Inflammatory macrophage (primary cell): ENCODE measurements around the gene MAGI2.
"Not testable (repeated sequence)": the region's sequence is repeated elsewhere in the genome, so short reads cannot be mapped to it uniquely, and the experiment has no call there.

ENCODE experiments used
- DNase-seq, 2 donors: peaks; one replicate each; pipeline ENCODE4 v3.0.0-alpha.2; 2020 to 2022

Gene MAGI2

DNA sequence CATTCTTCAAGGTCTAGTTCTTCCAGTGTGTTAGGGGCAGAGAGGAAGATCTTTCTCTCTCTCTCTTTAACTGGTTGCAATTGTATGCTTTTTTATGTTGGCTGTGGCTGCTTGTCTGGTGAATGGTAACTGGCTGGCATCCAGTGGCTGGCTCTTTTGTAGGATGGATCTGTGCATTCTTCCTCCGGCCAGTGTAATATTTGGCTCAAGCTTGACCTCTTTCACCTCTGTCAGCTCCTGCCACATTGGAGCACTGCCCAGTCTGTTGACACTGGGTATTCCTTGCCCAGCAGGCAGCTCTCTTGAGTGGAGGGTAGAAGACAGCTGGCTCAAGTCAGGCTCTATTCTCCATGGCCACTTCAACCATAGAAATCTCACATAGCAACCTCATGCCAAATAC is 1126.6 kb downstream of the MAGI2 start:
- DNase-seq, result no peak

DNA sequence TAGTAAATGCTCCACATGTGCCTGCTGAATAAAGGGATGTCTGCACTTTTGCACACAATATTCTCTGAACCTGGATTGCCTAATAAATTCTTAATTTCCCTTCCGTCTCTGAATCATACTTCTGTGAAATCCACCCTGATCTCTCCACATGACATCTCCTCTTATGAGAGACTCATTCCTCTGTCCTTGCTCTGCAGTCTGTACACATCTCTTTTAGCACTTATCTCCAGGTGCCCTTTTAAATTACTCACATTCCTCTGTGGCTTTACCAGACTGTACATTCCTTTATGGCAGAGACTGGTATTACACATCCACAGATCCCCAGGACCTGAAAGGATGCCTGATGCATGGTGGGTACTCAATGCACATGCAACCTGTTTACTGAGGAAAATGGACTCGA is 1127.3 kb downstream of the MAGI2 start:
- DNase-seq, result no peak

DNA sequence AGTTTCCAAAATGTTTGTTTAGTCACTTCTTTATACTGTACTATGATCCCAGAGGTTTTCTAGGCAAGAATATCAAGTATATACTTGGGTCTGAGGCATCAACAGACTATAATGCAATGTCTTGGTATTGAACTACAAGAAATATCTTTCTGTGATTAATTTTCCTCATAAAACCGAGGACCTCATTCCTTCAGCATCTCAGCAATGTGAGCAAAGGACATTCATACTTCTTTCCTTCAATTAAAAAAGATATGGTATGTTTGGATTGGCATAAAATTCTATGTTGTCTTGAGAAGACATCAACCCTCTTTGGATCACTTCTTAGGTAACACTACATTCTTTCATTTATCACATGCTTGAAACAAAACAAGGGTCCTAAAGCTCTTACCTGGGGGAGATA is 1130.3 kb downstream of the MAGI2 start:
- no peak for DNase-seq

DNA sequence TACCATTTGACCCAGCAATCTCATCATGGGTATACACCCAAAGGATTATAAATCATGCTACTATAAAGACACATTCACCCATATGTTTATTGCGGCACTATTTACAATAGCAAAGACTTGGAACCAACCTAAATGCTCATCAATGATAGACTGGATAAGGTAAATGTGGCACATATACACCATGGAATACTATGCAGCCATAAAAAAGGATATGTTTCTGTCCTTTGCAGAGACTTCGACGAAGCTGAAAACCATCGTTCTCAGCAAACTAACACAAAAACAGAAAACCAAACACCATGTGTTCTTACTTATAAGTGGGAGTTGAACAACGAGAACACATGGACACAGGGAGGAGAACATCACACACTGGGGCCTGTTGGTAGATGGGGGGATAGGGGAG is 1131.2 kb downstream of the MAGI2 start:
- DNase-seq, result not testable (repeated sequence)

DNA sequence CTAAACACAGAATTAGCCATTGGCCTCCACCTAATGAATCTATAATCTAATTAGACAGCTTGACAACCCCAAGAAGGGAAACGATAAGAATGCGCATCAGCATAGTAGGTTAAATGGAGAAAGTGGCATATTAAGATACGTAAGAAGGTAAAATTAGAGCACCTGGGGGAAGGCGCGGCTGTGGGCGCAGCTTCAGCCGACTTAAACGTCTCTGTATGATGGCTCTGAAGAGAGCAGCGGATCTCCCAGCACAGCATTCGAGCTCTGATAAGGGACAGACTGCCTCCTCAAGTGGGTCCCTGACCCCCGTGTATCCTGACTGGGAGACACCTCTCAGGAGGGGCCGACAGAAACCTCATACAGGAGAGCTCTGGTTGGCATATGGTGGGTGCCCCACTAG is 1136.1 kb downstream of the MAGI2 start:
- no peak for DNase-seq

DNA sequence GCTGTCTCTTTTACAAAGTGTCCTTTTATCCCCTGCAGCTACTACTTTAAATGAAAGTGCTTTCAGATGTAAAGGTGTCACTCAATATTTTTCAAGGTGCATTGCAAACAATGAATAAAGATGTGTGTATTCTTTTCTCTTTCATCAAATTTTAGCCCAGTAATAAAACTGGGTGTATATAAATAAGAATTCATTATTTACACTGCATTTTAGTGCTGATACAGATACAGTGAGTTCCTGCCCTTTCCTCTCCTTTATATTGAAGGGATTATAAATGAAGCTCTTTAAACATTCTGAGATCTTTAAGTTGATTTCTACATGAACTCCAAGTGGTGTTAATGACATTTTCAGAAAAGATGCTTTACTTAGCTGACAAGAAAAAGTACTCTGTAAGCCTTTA is 1137.4 kb downstream of the MAGI2 start:
- DNase-seq, result no peak

DNA sequence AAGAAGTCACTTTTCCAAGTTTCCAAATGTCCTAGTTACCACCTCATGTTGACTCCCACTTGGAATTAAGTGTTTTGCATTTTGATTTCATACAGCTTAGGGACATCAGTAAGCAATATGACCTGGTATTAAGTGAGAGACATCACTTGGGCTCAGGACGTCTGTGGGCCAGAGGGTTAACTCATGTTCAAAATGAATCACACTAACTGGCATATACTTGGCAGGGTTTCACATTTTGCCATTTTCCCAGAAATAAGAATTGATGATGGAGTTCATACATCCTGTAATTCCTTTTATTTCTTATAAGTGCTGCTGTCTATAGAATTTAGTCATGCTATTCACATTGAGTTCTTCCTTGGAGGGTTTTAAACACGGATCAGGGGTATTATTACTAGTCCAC is 1138.3 kb downstream of the MAGI2 start:
- DNase-seq, result no peak

DNA sequence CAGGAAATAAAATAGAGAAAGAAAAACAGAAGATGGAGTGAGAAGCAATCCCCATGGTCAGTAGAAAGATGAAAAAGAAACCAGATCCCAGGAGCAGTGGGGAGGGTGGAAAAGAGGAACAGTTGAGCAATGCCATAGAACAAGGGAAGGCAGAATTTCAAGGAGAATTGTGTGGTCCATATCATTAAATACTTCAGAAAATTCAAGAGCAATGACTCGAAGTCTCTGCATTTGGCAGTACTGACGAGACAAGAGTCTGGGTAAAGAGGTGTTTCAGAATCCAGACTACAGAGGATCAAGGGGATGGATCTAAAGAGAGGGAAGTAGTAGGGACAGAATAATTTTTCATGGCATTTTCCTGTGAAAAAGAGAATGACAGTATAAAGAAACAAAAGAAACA is 1142.3 kb downstream of the MAGI2 start:
- DNase-seq, result no peak

DNA sequence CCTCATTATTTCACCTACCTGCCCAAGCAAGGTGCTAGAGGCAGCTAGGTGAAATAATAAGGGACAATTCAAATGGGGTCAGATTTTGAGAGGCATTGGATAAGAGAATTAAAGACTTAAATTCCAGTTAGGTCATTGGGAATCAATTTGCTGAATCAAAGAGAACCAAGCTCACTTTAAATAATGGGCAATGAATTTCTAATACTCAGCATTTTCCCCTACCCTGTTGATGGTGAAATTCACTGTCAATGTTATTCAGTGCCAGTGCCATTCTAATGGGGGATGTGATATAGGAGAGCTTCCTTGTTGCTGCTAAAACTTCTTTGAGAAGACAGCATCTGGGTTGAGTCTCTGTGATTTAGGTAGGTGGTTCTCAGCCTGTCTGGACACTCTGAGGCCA is 1145.6 kb downstream of the MAGI2 start:
- no peak for DNase-seq

DNA sequence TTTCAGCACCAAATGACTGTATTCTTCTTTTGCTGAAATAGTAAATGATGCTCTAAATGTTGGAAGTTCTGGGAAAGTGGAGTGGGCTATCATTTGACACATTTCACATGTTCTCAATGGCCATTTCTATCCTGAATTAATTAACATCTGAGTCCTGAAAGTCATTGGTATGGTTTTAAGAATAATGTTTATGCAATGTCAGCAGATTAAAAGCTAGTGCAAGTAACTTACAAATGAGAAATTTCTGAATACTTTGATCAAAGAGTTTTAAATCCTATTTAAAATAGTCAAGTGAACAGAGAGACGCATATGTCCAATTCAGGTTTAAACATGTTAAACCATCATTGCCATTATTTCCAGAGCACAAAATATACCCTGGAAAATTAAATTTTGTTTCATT is 1146.8 kb downstream of the MAGI2 start:
- no peak for DNase-seq

DNA sequence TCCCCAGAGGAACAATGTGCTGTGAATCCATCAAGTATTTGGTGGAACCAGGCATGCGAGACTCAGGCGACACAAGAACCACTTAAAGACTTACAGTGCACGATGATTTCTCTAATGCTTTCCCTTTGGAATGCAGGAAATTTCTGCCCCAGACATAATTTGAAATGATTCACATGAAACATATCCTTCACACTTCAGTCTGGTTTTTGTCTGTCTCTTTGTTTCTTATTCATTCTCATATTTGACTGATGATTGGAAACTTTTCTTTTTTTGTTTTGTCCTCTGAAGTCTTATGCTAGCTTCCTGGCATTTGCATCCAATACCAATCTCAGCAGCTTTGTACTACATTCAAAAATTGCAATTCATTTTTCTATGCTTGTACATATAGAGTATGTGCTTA is 1152.1 kb downstream of the MAGI2 start:
- DNase-seq, result no peak

DNA sequence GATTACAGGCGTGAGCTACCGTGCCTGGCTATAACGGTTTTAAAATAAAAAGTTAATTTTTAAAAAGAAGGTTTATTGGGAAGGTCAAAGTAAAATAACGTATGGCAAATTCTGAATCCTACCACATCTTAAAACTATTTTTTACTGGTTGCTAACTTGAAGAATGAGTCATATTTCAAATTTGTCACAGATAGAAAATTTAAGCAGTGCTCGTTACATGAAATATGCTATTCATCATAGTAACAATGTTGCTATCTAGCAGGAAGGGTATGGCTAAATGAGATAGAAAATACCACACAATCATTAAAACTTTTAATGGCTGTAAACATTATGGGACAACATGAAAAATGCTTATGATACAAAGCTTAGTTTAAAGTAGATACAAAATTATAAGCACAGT is 1154.4 kb downstream of the MAGI2 start:
- no peak for DNase-seq

DNA sequence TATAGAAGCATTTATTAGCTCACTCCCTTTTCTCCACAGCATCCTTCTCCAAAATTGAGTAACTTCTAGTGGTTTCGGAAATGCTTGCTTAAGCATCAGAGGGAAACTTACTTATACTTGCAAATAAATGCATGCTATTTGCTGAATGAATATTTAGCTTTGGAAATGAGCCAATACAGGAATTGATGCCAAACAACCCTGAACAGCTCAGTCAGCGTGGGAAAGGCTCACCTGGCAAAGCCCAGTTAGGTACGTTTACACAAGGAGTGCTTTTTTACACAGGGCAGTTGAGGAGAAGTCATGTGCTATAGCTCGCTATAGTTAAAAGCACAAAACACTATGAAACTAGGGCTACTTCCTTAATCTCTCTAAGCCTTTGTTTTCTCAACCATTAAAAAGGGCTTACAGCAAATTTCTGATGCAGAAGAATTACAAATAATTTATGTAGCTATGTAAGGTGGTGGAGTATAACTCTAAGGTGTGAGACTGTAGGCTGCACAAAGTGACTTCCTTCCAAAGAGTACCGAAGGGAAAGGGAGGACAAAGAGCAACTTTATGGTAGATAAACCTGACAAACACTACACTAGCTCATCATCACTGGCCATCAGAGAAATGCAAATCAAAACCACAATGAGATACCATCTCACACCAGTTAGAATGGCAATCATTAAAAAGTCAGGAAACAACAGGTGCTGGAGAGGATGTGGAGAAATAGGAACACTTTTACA is 1156.7 kb downstream of the MAGI2 start:
- no peak for DNase-seq

DNA sequence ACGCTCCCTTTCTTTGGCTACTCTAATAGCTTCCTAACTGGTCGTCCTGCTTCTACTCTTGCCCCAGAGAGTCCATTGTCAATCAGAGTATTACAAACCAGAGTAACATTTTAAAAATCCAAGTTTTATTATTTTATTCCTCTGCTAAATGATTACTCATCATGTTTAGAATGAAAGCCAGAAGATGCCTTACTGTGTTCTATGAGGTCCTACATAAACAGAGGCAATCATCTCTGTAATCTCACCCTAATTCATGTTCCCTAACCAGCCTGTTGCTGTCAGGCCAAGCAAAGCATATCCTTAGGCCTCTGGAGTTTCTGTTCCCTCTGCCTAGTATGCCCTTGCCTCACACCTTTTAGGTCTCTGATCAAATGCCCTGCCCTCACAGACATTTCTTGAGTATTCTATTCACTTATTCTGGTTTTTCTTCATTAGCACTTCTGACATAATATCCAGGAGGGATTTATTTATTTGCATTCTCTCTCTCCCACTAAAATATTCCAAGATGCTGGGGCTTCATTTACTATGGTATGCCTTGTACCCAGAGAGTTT is 1157.3 kb downstream of the MAGI2 start:
- no peak for DNase-seq

DNA sequence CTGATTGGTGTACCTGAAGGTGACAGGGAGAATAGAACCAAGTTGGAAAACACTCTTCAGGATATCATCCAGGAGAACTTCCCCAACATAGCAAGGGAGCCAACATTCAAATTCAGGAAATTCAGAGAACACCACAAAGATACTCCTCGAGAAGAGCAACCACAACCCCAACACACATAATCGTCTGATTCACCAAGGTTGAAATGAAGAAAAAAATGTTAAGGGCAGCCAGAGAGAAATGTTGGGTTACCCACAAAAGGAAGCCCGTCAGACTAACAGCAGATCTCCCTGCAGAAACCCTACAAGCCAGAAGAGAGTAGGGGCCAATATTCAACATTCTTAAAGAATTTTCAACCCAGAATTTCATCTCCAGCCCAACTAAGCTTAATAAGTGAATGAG is 1164.0 kb downstream of the MAGI2 start:
- not testable (repeated sequence) for DNase-seq

DNA sequence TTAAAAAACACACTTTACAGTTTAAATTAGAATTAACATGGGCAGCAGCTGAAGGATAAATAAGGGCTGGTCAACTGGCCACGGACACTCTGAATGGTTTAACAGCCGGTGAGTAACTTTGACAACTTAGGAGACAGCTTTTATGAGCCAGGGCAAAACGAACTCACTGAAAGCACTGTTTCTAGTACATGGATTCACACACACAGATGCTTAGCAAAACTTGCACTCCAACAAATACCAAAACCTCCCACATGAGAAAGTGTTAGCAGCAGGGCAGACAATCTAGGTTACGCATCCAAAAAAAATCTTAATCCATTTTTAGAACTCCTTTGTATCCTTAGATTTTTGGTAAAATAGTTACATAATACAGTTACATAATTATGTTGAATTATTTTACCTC is 1168.5 kb downstream of the MAGI2 start:
- DNase-seq, result no peak

DNA sequence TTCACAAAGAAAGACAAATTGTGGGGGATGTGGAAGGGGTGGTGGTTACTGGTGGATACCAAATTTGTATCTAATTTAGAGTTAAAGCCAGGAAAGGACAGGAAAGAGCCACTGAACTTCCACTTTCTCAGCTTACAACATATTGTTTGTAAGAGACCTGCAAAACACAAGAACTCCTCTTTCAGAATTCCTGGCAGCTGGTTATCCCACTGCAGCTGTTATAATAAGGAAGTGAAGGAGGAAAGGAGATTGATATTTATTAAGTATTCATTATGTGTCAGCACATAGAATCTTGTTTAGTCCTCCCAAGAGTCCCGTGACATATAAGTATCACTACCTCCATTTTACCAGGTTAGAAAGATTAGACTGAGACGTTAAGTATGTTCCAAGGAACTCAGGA is 1173.2 kb downstream of the MAGI2 start:
- no peak for DNase-seq

DNA sequence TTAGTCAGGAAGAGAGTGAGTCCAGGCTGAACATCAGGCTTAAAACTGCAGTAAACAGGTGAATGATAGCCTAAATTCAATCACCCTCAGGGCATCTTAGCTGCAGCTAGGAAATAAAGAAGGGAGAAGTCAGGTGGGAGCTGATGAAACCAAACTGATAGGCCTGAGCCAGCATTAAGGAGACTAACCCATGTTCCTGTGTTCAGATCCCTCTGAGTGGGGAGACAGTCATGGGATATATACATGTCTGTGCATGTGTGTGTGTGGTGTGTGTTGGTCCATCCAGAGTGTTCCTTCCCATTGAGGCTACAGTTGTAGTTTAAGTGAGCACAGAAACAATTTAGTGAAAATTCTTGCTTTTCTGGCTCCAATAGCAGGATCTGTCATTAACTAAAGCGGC is 1174.0 kb downstream of the MAGI2 start:
- DNase-seq, result no peak

DNA sequence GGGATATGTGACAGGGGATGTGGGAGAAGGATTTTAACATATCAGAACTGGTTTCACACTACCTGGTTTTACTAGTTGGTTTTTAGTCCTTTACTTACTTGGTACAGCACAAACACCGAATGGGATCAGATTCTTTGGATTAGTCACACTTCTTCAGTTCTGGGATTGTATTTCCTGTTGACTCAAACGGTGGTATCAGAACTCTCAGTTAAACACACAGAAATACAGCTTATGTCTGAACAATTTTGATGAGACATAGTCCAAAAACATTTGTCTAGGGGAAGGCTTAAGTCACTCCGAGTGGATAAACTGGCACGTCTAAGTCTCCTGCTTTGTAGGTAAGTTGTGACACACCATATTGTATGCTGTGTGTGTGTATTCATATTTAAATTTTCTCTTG is 1174.4 kb downstream of the MAGI2 start:
- no peak for DNase-seq

DNA sequence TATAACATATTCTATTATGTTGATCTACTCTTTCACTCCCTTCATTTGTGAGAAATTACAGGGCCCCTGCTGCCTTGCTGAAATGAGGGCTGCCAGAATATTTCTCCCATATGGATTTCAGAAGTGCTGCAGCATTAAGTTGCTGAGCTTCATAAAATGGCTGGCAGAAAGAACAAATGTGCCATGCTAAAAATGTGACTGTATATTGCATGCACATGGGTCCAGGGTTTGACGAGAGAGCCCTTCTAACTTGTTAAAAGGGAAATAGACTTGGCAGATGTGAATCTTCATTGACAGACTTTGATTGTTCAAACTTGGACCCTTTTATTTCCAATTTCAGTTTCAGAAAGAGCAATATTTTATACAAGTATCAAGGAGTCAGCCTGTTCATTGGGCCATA is 1186.3 kb downstream of the MAGI2 start:
- no peak for DNase-seq

DNA sequence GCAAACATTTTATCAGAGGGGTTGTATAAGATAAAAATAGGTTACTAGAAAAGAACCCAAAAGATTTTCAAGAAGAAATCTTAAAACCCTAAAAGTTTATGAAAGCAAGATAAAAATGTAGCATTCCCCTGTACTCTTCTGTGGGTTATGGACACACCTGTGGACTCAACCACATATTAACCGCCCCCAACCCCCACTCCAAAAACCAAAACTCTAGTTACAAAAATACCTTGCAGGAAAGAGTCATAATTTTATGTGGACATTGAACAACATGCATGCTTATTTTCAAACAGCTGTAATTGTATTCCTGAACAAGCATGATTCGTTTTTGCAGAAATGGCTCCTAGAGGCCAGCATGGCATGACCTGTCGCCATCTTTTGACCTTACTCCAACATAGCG is 1188.0 kb downstream of the MAGI2 start:
- DNase-seq, result no peak

DNA sequence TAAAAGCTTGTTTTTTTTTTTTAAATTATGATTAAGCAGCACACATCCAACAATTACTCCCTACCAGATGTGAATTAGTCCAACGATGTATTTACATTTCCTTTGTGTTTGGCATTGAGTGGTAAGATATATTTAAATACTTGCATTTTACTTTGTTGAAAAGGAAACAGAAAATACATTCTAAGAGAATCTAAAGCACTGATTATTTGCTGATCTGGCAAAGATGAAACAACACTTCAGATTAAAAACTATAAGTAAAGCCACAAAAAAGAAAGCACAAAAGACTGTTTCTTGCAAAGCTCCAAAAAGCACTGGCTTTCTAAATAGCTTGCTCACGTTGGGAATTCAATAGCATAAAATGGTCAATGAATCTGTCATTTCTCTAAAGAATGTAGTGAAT is 1188.4 kb downstream of the MAGI2 start:
- no peak for DNase-seq

DNA sequence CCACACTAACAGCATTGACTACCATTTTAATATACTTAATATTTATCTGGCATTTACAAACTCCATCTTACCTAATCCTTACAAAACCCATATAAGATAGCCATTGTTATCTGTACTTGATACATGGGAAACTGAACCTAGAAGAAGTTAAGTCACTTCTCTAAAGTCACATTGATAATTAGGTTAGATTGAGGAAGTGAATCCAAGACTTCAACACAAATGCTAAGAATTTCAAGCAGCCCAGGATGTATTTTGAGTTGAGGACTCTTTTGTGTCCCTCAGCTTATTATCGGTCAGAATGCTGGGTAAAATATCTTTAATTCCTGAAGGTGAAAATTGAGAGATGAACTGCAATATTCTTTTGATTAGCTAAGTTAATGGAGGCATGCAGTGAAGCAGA is 1189.4 kb downstream of the MAGI2 start:
- DNase-seq, result no peak

DNA sequence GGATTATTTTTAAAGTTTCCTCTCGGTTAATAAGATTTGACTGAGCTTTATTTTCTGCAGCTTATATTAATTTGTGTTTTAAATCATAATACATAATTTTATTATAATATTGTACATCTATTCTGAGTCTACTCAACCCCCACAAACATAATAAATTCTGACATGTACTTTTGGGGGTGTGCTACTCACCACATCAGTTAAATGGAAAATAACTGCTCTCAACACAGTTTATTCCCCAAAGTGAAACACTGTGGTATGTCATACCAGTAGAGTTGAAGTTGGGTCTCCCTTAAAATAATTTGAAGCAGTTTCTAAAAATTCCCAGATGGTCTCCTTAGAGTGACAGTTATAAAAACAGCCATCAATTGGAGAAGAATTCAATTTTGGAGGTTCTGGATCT is 1191.7 kb downstream of the MAGI2 start:
- DNase-seq, result no peak

DNA sequence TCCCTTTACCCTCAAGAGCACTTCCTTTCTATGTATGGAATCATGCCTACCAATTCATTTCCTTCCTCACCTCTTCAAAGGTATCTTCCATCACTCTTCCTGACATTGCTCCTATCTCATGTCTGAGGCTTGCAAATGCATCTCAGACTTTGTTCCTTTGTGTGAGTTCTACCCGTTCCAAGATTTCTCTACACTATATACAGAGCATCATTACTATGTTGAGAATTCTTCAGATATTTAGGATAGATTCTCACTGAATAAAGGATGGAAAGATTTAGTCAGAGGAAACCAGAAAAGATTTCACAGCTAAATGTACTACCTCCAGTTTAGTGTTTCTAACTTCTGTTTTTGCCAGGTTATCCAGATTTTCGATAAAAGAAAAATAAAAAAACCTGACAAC is 1192.2 kb downstream of the MAGI2 start:
- no peak for DNase-seq
